ENCODE results near the gene SIRT6. TPM values are rescaled to one million over a fixed set of nuclear protein-coding genes. Genes with fewer than 3 reads are reported as not detected.

Gene SIRT6
- total RNA-seq, 1 experiment from 2014 or later, result 33.2 TPM

DNA sequence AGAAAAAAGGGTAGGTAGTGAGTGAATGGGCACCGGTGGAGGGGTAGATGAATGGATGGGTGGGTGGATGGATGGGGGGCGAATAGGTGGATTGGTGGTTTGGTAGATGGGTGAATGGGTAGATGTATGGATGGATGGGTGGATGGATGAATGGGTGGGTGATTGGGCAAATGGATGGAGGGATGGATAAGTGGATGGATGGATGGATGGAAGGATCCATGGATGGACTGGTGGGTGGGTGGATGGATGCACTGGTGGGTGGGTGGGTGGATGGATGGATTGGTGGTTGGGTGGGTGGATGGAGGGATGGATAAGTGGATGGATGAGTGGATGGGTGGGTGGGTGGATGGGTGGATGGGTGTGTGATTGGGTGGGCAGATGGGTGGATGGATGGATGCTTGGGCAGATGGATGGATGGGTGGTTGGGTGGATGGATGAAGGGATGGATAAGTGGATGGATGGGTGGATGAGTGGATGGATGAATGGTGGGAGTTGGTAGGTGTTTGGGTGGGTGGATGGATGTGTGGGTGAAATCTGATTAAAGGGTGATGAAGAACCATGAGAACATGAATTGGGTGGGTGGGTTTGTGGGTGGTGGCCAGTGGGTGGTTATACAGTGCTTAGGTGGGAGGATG is 2.5 kb upstream of the SIRT6 start:
- Mint-ChIP-seq H3K4me1 (ENCODE audit: insufficient read depth, unreplicated experiment) (peaks cover 18% of the 10 kb centered on the region), H3K27me3 (ENCODE audit: insufficient read depth, unreplicated experiment) (no peaks in the 10 kb centered on the region), H3K9me3 (ENCODE audit: unreplicated experiment) (no peaks in the 10 kb centered on the region), H3K4me3 (ENCODE audit: unreplicated experiment) (peak overlapping the region; percentile 41), H3K27ac (ENCODE audit: low read depth, unreplicated experiment) (no peak overlapping the region), H3K36me3 (ENCODE audit: insufficient read depth, unreplicated experiment) (peaks cover 5% of the 10 kb centered on the region)
- no TSS peak for BruUV-seq (replicated peaks)
- POLR2A ChIA-PET, result interaction anchor here (0.6 to 1.3 kb wide), 2 partner anchors 121 to 197 kb away, joined by 3 to 4 read pairs; no protein-coding TSS in a partner anchor
- CTCF ChIA-PET, result no interaction called here
- intact Hi-C loops (cut with micrococcal nuclease), result no loop called here
- no peak for DNase-seq (ENCODE audit: unreplicated experiment)
- TF ChIP-seq, protein P1, sequence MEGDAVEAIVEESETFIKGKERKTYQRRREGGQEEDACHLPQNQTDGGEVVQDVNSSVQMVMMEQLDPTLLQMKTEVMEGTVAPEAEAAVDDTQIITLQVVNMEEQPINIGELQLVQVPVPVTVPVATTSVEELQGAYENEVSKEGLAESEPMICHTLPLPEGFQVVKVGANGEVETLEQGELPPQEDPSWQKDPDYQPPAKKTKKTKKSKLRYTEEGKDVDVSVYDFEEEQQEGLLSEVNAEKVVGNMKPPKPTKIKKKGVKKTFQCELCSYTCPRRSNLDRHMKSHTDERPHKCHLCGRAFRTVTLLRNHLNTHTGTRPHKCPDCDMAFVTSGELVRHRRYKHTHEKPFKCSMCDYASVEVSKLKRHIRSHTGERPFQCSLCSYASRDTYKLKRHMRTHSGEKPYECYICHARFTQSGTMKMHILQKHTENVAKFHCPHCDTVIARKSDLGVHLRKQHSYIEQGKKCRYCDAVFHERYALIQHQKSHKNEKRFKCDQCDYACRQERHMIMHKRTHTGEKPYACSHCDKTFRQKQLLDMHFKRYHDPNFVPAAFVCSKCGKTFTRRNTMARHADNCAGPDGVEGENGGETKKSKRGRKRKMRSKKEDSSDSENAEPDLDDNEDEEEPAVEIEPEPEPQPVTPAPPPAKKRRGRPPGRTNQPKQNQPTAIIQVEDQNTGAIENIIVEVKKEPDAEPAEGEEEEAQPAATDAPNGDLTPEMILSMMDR (IDR thresholded peaks at IDR 0.05; ENCODE audit: unreplicated experiment), result no peak

DNA sequence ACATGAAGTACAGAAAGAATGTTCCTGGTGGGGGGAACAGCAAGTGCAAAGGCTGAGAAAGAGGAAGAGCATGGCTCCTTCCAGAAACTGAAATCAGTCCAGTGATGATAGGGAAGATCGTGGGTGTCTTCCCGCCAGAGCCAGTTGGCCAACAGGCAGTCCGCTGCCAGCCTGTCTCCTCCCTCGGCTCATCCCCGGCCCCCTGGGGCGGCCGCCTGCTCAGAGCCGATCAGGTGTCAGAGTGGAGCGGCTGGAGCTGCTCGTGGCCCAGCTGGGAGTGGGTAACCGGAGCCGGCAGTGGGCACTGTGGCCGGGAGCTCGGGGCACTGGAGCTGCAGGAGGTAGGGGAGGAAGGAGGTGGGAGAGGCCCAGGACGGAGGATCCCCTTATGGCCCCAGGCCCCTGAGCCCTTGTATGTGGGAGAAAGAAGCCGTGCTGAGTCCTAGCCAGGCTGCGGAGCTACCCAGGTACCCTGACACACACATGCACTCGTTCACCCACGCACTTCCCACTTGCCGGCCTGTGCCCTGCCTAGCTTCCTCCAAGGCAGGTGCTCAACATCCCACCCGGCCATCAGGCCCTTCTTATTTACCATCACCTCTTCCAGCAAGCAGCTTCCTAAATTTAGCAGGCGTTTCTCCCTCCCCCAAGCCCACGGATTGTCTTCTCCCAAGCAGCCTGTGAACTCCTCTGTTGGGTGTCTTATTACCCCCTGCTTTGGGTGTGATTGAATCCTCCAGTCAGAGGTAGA is 1.8 kb upstream of the SIRT6 start:
- intact Hi-C loops (cut with micrococcal nuclease), result no loop called here
- CTCF ChIA-PET, result interaction anchor here (0.6 kb wide), 1 partner anchor 44 kb away, joined by 4 read pairs; no protein-coding TSS in a partner anchor

DNA sequence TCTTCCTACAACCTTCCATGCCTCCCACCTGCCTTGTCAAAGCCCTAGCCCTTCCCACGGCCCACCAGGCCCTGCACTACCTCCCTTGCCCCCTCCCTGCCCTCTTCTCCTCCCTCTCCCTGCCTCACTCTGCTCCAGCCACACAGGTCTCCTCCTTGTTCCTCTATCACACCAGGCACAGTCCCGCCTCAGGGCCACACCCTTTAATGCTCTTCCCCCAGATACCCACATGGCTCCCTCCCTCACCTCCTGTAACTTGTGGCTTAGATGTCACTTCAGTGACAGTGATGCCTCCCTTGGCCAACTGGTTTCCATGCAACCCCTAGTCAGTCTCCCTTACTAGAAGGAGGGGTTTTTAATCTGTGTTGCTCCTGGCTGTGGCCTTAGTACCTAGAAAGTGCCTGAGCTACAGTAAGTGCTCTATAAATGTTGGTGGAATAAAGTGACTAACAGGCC is 1.3 kb downstream of the SIRT6 start:
- intact Hi-C loops (cut with micrococcal nuclease), result no loop called here
- H3K36me3 Mint-ChIP-seq (ENCODE audit: insufficient read depth, unreplicated experiment), result peaks cover 21% of the 10 kb centered on the region
- H3K4me1 Mint-ChIP-seq (ENCODE audit: insufficient read depth, unreplicated experiment), result peaks cover 18% of the 10 kb centered on the region
- TF ChIP-seq, protein P1 (IDR thresholded peaks at IDR 0.05; ENCODE audit: unreplicated experiment), result no peak
- BruUV-seq (replicated peaks), result no TSS peak
- no peaks in the 10 kb centered on the region for H3K9me3 Mint-ChIP-seq (ENCODE audit: unreplicated experiment)
- H3K27me3 Mint-ChIP-seq (ENCODE audit: insufficient read depth, unreplicated experiment), result no peaks in the 10 kb centered on the region
- no peak overlapping the region for H3K27ac Mint-ChIP-seq (ENCODE audit: low read depth, unreplicated experiment)
- POLR2A ChIA-PET, result no interaction called here
- no peak for DNase-seq (ENCODE audit: unreplicated experiment)
- H3K4me3 Mint-ChIP-seq (ENCODE audit: unreplicated experiment), result peak overlapping the region; percentile 100
- CTCF ChIA-PET, result no interaction called here

More for the DNA sequence above, 1.8 kb upstream of the SIRT6 start:
- H3K4me3 Mint-ChIP-seq (ENCODE audit: unreplicated experiment), result peak overlapping the region; percentile 41
- peak; percentile 14 for DNase-seq (ENCODE audit: unreplicated experiment)
- no peaks in the 10 kb centered on the region for H3K27me3 Mint-ChIP-seq (ENCODE audit: insufficient read depth, unreplicated experiment)
- peaks cover 9% of the 10 kb centered on the region for H3K36me3 Mint-ChIP-seq (ENCODE audit: insufficient read depth, unreplicated experiment)
- H3K9me3 Mint-ChIP-seq (ENCODE audit: unreplicated experiment), result no peaks in the 10 kb centered on the region
- TF ChIP-seq, protein P1 (IDR thresholded peaks at IDR 0.05; ENCODE audit: unreplicated experiment), result no peak
- no TSS peak for BruUV-seq (replicated peaks)
- POLR2A ChIA-PET, result interaction anchor here (0.6 to 1.3 kb wide), 2 partner anchors 120 to 196 kb away, joined by 3 to 4 read pairs; no protein-coding TSS in a partner anchor
- H3K27ac Mint-ChIP-seq (ENCODE audit: low read depth, unreplicated experiment), result no peak overlapping the region
- H3K4me1 Mint-ChIP-seq (ENCODE audit: insufficient read depth, unreplicated experiment), result peaks cover 22% of the 10 kb centered on the region

DNA sequence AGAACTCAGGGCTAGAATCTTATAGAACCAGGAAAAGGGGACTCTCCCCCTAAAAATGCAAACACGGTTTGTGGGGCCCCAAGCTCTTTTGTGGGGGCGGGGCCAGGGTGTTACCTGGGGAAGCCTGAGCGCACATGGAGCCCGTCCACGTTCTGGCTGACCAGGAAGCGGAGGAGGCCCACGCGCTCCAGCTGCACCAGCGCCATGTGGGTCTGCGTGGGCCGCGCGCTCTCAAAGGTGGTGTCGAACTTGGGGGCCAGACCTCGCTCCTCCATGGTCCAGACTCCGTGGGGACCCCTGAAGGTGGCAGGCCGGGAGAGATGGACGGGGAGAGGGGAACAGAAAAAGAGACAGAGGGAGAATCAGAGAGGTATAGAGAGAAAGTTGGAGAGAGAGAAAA is 3.4 kb downstream of the SIRT6 start:
- POLR2A ChIA-PET, result no interaction called here
- BruUV-seq (replicated peaks), result no TSS peak
- TF ChIP-seq, protein P1 (IDR thresholded peaks at IDR 0.05; ENCODE audit: unreplicated experiment), result no peak
- H3K36me3 Mint-ChIP-seq (ENCODE audit: insufficient read depth, unreplicated experiment), result peaks cover 21% of the 10 kb centered on the region
- no peak for DNase-seq (ENCODE audit: unreplicated experiment)
- CTCF ChIA-PET, result interaction anchor here (0.6 to 1.2 kb wide), 2 partner anchors 25 to 1284 kb away, joined by 3 read pairs; no protein-coding TSS in a partner anchor
- intact Hi-C loops (cut with micrococcal nuclease), result no loop called here
- H3K27me3 Mint-ChIP-seq (ENCODE audit: insufficient read depth, unreplicated experiment), result no peaks in the 10 kb centered on the region
- no peak overlapping the region for H3K27ac Mint-ChIP-seq (ENCODE audit: low read depth, unreplicated experiment)
- no peaks in the 10 kb centered on the region for H3K9me3 Mint-ChIP-seq (ENCODE audit: unreplicated experiment)
- H3K4me3 Mint-ChIP-seq (ENCODE audit: unreplicated experiment), result no peak overlapping the region
- H3K4me1 Mint-ChIP-seq (ENCODE audit: insufficient read depth, unreplicated experiment), result peaks cover 18% of the 10 kb centered on the region

All from MCF 10A (cell line).